HG02840 (cell line): ENCODE data around the gene C17orf50.
A peak's percentile ranks its signal among the peaks of the same experiment; 100 is the strongest.
"Not testable (repeated sequence)": the region's sequence is repeated elsewhere in the genome, so short reads cannot be mapped to it uniquely, and the experiment has no call there.

Experiments
- ATAC-seq: cut with Tn5 transposase; IDR thresholded peaks from one replicate; pipeline ENCODE4 v1.9.1; 2021; ENCODE audit warnings: mild to moderate bottlenecking, moderate library complexity, moderate number of reproducible peaks; ENCODE audit not compliant: unreplicated experiment, low FRiP score

Gene C17orf50

GRCh38 chr17:35751541-35751940 is 9.1 kb upstream of the C17orf50 start:
- not testable (repeated sequence) for ATAC-seq

GRCh38 chr17:35752471-35752870 is 8.2 kb upstream of the C17orf50 start:
- ATAC-seq, result no peak

- ATAC-seq, result no peak
Observed at GRCh38 chr17:35752945-35753764, 7.5 kb upstream of the C17orf50 start, which contains the start of gene GAS2L2. TSS of gene GAS2L2 (minus strand) at chr17:35753239. CDS start at chr17:35752850, 389 bp downstream.

DNA sequence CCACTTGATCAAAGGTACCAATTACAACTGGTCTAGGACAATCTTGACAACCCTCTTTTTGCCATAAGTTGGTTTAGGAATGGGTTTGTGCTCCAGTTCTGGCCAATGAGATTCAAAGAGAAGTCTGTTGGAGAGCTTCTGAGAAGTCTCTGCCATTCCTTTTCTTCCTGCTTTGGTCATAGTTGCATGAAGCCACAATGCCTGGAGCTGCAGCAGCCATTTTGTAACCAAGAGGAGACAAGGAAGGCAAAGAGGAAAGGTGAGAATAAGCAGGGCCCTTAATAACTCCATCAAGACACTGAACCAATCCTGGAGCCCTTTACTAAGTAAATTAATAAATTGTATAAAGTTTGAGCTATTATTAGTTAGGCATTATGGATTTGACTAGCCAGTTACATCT is 3.4 kb upstream of the C17orf50 start:
- ATAC-seq, result no peak

GRCh38 chr17:35761601-35762000 is 914 bp downstream of the C17orf50 start:
- no peak for ATAC-seq

DNA sequence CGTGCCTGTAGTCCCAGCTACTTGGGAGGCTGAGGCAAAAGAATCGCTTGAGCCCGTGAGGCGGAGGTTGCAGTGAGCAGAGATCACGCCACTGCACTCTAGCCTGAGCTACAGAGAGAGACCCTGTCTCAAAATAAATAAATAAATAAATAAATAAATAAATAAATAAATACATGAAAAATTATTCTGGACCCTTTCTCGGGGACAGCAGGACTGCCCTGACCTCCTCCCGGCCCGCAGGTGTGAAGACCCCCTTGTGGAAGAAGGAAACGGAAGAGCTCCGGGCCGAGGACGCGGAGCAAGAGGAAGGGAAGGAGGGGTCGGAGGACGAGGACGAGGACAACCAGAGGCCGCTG is 3.1 kb downstream of the C17orf50 start:
- no peak for ATAC-seq

GRCh38 chr17:35764123-35764991 is 3.7 kb downstream of the C17orf50 start:
- ATAC-seq, result peak; percentile 66

- no peak for ATAC-seq
Observed at GRCh38 chr17:35765086-35765710, 4.5 kb downstream of the C17orf50 start.

GRCh38 chr17:35765756-35766488 is 5.2 kb downstream of the C17orf50 start:
- ATAC-seq, result no peak

- ATAC-seq, result no peak
Observed at GRCh38 chr17:35766489-35766877, 5.8 kb downstream of the C17orf50 start.

GRCh38 chr17:35766903-35767510 is 6.3 kb downstream of the C17orf50 start:
- ATAC-seq, result no peak

GRCh38 chr17:35768797-35769196 is 8.1 kb downstream of the C17orf50 start:
- ATAC-seq, result no peak

DNA sequence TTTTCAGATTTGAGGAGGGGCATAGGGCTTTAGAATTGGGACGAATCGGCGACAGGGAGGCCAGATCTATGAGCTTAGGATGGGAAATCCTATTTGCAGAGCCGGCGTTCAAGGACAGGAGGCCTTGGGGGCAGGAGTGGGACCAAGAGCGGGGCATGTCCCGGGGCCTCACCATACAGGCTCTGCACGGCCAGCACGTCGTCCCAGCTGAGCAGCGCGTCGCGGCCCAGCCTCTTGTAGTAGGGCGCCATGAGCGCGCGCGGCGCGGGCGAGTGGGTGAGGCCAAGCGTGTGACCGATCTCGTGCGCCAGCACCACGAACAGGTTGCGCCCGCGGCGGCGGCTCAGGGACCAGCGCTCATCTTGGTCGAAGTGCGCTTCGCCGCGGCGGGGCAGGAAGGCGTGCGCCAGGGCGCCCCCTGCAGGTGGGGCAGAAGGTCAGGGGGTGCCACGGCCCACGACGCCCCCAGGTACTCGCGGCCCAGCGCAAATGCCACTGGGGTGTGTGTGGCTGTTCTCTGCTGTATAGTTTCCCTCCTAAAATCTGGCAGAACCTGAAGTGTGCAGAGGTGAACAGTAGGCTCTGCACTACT is 9.3 kb downstream of the C17orf50 start:
- ATAC-seq, result no peak

- ATAC-seq, result no peak
Observed at GRCh38 chr17:35773129-35773528, 12.4 kb downstream of the C17orf50 start.

DNA sequence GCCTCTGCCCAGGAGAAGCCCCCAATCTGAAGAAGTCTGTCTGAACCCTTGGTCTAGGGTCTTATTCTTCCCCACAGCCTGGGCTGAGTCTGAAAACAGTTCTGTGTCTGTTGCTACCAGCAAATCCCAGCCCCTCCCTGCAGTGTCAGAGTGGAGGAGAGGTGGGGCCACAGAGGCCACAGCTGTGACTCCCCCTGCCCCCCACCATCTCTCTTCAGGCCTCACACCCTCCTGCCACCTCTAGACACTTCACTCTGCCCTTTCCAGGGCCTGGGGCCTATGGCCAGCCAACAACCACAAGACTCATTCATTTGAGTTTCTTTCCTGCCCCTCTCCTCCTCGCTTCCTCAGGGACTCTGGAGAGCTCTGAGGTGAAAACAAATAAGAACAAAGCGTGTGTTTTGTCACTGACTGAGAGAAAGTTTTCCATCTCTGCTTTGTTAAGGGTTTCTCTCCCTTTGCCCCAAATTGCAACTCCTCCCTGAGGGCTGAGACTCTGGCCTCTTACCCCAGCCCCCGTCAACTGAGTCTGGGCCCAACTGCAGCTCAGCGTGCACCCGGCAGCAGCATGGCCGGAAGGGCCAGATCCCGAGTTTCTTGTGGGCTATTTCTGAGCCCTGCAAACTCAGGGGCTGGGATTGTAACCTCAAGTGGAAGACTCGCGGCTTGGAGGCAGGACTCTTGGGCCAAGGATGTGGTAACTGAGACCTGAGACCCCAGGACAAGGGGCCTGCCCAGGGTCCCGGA is 13.2 kb downstream of the C17orf50 start:
- no peak for ATAC-seq

- ATAC-seq, result no peak
Observed at GRCh38 chr17:35774499-35774898, 13.8 kb downstream of the C17orf50 start.

GRCh38 chr17:35775039-35775438 is 14.4 kb downstream of the C17orf50 start:
- no peak for ATAC-seq

DNA sequence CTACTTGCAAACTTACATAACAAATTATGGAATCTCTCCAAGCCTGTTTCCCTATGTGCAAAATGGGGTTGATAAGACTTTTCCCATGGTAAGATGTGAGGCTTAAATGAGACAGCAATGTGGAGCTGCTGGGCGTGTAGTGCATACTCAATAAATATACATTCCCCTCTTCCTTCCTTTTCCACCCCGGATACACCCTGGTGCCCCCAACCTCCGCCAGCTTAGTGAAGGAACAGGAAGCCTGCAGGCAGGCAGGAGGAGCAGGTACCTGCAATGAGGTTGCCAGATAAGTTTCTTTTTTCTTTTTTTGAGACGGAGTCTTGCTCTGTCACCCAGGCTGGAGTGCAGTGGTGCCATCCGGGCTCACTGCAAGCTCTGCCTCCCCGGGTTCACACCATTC is 14.9 kb downstream of the C17orf50 start:
- no peak for ATAC-seq

GRCh38 chr17:35778641-35779196 is 18.0 kb downstream of the C17orf50 start:
- no peak for ATAC-seq
